Measurements from ENCODE around the gene CTNNA3. TPM values are rescaled to one million over a fixed set of nuclear protein-coding genes. Genes with fewer than 3 reads are reported as not detected.

CTNNA3 gene
- total and polyA plus RNA-seq, 2 of the 4 experiments (the other 2 are of a cell fraction), result 0.19 to 0.90 TPM

- Histone ChIP-seq H4K20me1 (ENCODE audit: insufficient read depth, low read length) (no peaks in the 10 kb centered on the region), H3K9ac (ENCODE audit: low read depth, low read length) (no peak overlapping the region), H4K8ac (ENCODE audit: low read depth in 2 of 2, low read length in 2 of 2) (peak overlapping the region in 1 of 2 experiments; percentile 58; a peak in 1 of 4 replicates), H3K14ac (replicated peaks; ENCODE audit: low read depth, low read length) (no peak overlapping the region), H2BK15ac (ENCODE audit: low read depth, low read length) (peak overlapping the region; percentile 58; the same call in 2 of the 3 replicates), H2AK5ac (ENCODE audit: low read depth, low read length) (no peak overlapping the region), H3K27me3 (ENCODE audit: control insufficient read depth, insufficient read depth, low read length) (no peaks in the 10 kb centered on the region), H3K4ac (ENCODE audit: low read depth, low read length) (no peak overlapping the region), H3K23ac (ENCODE audit: low read depth, low read length) (no peak overlapping the region), H3K36me3 (ENCODE audit: control insufficient read depth, insufficient read depth, low read length) (no peaks in the 10 kb centered on the region), H3K4me1 (ENCODE audit: control insufficient read depth, insufficient read depth, low read length) (peaks cover 14% of the 10 kb centered on the region), H2AFZ (replicated peaks; ENCODE audit: low read length, poor library complexity) (no peak overlapping the region), H2BK120ac (ENCODE audit: low read depth, low read length) (peak overlapping the region; percentile 64; the same call in 1 of the 2 replicates), H3K79me1 (ENCODE audit: low read depth in 1 of 2, low read length in 2 of 2) (no peaks in the 10 kb centered on the region), H2BK5ac (ENCODE audit: low read depth, low read length, poor library complexity, severe bottlenecking) (peak overlapping the region; percentile 94), H2AK9ac (replicated peaks; ENCODE audit: low read depth, low read length, poor library complexity) (no peak overlapping the region), H3K56ac (ENCODE audit: extremely low read depth, insufficient read depth, low read length) (no peak overlapping the region), H3K4me3 (ENCODE audit: insufficient read depth, low read depth, low read length) (no peak overlapping the region), H3K27ac (ENCODE audit: insufficient read depth, low read length) (no peak overlapping the region), H3K18ac (ENCODE audit: low read depth, low read length) (peak overlapping the region; percentile 47; the same call in 1 of the 2 replicates), H3K9me1 (ENCODE audit: insufficient read depth, low read length) (peaks cover 9% of the 10 kb centered on the region), H2BK20ac (ENCODE audit: low read depth, low read length) (no peak overlapping the region), H4K91ac (ENCODE audit: insufficient read depth, low read depth, low read length) (peak overlapping the region; percentile 73; the same call in 1 of the 2 replicates), H4K5ac (ENCODE audit: low read depth, low read length) (peak overlapping the region; percentile 47; the same call in 1 of the 2 replicates), H3K9me3 (ENCODE audit: control insufficient read depth, insufficient read depth, low read length) (no peaks in the 10 kb centered on the region), H3K4me2 (ENCODE audit: low read depth, low read length) (no peak overlapping the region)
- ATAC-seq (ENCODE audit: low read depth) (no peak), DNase-seq (no peak)
- WGBS, 2 experiments (ENCODE audit: extremely low coverage in 2 of 2, insufficient read length in 1 of 2), result 94 to 100% methylated on average over 1 to 2 of the region's 2 CpGs
- ChIA-PET CTCF (interaction anchor here (0.9 kb wide), 1 partner anchor 181 kb away, joined by 3 read pairs; no protein-coding TSS in a partner anchor), POLR2A (ENCODE audit: unreplicated experiment) (no interaction called here)
- in situ Hi-C loops (cut with MboI; ENCODE audit: low sequenced_read_pairs), result no loop called here
- BruUV-seq (replicated peaks), result no TSS peak
- dilution Hi-C loops (cut with HindIII; ENCODE audit: low sequenced_read_pairs, unreplicated experiment), result no loop called here
- TF ChIP-seq POLR2A (IDR thresholded peaks at IDR 0.05; ENCODE audit: low read depth, low read length), result no peak
- intact Hi-C loops (cut with micrococcal nuclease), result no loop called here
Observed at GRCh38 chr10:67608001-67608400, 88.0 kb downstream of the CTNNA3 start.
